AG08395 (cell line): ENCODE results near the gene CDPF1.

Experiments
- DNase-seq: peaks from one replicate; pipeline ENCODE4 v3.0.0; 2012; ENCODE audit warnings: mixed read lengths, low spot score

Gene CDPF1

DNA sequence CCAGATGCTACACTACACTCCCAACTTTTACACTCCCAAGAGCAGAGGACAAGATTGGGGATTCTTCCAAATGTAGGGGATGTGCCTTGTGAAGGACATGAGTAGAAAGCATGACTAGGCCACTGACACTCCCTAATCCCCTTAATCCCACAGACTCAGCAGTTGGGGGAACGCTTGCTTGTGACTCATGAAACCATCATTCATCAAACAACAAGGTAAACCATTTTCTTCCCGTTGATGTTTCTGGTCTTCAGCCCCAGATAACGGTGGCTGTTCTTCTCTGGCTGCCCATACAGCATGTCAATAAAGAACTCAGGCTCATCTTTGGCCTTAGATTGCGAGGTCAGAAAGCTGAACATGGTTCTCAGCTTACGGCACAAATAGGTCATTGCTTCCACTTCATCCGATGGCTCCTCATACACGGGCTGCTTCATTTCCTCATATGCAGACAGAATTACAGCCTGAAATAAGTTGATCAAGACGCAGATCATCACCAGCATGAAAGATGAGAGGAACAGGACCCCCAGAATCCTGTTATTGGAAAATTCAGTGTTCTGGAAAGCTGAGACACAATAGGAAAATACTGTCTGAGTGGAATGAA lies 6.4 kb upstream of the CDPF1 start:
- DNase-seq: no peak

GRCh38 chr22:46251816-46252380 lies 1.8 kb upstream of the CDPF1 start:
- DNase-seq: no peak

- DNase-seq: no peak
Measured at GRCh38 chr22:46251266-46251665, 1.2 kb upstream of the CDPF1 start.

DNA sequence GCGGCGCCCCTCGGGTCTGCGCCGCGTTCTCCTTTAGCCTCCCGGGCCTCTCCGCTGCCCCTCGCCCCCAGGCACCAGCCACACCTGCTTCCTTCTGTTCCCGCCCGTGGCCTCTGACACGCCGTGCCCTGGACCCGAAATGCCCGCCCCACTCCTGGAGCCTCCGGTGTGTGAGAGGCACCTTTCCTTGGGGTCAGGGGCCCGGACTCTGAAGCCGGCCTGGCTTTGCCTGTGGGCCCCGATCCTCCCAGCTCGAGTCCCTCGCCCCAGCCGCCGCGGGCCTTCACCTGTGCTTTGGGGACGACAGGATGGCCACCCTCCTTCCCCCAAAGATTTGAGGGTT lies 661 bp upstream of the CDPF1 start:
- DNase-seq: no peak

- no peak for DNase-seq
Measured at GRCh38 chr22:46247443-46247975, 2.6 kb downstream of the CDPF1 start.

GRCh38 chr22:46246178-46246577 lies 3.9 kb downstream of the CDPF1 start:
- DNase-seq: no peak

DNA sequence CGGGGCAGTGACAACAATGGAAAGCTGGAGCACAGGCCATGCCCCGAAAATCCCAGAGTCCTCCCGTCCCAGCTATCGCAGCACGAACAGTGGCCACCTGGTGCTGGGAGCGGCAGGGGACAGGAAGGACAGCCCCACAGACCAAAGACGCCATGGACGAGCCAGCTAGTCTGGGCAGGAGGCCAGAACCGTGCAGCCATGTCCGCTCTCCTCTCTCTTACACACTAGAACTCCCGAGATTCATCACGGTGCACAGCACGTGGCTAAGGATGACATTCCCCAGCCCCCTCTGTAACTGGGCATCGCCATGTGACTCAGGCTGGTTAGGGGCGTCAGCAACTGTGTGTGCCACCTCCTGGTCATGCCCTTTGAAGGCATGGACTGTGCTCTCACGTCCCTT lies 4.6 kb downstream of the CDPF1 start:
- no peak for DNase-seq

DNA sequence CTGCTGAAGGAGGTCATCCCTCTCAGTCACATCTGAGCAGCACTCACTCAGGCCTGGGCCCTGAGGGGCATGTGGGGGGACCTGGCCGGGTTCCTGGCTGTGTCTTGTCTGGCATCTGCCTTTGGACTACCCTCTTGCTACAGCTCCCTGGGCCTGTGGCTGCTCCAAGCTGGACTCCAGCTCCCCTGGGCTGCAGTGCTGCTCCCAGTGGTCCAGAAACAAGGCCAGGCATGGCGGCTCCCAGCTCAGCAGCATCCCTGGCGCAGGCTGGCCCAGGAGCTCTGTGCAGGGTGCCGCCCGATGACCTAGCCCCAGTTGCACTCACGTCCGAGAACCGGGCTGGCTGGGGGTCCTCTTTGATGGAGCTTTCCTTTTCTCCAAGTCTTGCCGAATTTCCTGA lies 5.3 kb downstream of the CDPF1 start:
- DNase-seq: no peak

GRCh38 chr22:46242076-46242475 lies 8.0 kb downstream of the CDPF1 start:
- DNase-seq: no peak

DNA sequence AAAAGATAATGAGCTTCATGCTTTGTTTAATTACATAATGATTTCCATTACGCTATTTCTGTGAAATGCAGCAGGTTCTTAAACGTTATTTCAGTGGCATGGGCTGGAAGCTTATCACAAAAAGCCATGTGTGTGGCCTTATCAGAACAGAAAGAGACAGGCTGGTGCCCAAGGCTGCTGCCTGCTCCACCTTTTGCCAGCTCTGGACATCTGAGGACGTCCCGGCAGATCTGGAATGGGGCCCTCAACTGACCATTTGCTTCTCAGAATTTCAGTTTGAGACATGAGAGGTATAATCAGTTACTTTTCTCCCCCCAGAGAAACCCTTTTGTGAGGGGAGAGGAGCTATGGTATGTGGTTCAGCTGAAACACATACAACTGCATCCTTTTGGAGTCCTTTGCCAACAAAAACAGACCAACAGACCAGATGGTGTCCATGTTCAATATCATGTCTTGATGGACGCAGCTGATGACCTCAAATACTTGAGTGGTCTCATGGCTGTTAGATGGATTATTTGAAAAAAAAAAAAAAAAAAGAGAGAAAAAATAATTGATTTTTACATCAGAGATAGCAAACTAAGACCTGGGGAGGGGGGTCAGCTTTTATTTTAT lies 8.6 kb downstream of the CDPF1 start:
- no peak for DNase-seq

DNA sequence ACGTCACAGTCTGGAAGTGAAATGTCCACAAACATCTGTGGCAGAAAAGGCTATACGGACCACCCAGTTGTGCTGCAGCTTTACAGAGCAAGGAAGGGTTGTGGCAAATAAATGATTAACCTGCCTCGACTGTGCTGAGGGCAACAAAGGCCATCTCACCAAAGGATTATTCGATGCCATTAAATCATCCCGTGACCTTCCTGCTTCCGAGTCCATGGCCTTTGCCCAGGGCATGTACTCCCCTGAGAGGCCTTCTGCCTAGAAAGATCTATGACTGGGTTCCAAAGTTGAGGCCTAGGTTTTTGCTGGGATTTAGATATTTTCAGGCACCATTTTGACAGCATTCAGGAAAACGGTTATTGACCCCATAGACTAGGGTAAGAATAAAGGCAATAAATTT lies 9.2 kb downstream of the CDPF1 start:
- DNase-seq: no peak

DNA sequence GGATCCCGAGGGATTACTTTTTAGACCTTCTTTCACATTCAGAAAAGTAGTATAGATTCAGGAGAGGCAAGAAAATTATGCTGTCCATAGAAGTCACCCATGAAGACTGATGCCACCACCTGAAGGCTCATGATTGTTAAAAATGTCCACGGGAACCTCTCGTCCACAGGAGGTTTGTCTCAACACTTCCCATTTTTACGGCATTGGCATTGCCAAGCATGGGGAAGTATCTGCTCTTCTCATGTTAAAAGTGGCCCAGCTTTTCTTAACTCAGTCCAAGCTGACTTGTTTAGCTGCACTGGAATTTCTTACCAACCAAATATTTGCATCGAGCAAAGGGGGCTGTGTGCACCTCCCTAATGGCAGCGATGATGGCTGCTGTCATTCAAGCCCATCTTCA lies 9.6 kb downstream of the CDPF1 start:
- DNase-seq: no peak

- DNase-seq: no peak
Measured at GRCh38 chr22:46240073-46240472, 10.0 kb downstream of the CDPF1 start.

GRCh38 chr22:46239261-46240048 lies 10.6 kb downstream of the CDPF1 start:
- DNase-seq: no peak

GRCh38 chr22:46238541-46238940 lies 11.6 kb downstream of the CDPF1 start:
- DNase-seq: no peak

- no peak for DNase-seq
Measured at GRCh38 chr22:46237453-46238124, 12.5 kb downstream of the CDPF1 start.

DNA sequence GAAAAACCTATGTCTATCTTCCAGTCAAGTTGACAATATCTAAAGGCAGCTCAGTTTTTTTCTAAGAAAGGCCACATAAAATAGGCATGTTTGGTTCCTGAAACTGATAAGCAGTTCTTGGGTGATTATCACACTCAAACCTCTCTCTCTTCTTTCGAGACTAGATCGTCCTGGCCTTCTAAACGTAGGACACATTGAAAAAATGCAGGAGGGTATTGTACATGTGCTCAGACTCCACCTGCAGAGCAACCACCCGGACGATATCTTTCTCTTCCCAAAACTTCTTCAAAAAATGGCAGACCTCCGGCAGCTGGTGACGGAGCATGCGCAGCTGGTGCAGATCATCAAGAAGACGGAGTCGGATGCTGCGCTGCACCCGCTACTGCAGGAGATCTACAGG lies 15.1 kb downstream of the CDPF1 start:
- DNase-seq: no peak

DNA sequence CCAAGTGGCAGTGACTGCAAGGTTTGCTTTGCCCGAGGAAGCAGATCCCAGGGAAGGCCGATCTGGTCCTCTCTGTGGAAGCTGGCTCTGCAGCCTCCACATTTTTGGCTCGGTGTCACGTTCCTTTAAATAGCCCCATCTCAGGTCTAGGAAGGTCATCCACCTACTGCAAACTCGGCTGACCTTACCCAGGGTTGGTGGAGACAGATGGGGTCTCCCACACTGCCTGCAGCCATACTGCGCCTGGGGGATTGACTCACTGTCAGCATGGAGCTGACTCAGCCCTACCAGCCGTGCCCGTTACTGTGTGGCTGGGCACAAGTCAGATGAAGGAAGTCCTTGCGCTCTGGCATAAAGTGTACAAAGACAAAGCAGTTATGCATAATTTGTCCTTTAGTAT lies 16.9 kb downstream of the CDPF1 start:
- no peak for DNase-seq

DNA sequence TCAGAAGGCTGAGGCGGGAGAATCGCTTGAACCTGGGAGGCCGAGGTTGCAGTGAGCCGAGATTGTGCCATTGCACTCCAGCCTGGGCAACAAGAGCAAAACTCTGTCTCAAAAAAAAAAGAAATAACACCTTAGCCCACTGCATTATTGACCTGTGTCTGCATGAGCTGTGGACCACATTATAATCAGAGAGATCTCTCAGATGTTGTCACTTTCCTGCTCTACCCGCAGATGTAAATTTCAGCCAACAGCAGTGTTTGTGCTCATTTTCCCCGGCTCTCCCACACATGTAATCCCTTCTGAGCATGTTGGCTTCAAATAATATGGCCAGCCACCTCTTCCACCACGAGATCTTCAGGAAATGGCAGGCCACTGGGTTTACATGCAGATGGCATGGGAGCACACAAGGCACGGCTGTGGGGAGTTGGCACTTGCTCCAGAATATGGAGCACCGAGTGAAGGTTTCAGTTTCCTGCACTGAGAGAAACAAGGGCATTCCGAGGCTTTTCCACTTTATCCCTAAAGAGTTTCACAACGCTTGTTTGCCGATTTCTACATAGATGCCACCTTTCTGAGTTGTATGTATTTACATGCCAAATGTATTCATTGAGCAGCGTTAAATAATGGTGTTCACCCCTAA lies 19.7 kb downstream of the CDPF1 start:
- DNase-seq: no peak

DNA sequence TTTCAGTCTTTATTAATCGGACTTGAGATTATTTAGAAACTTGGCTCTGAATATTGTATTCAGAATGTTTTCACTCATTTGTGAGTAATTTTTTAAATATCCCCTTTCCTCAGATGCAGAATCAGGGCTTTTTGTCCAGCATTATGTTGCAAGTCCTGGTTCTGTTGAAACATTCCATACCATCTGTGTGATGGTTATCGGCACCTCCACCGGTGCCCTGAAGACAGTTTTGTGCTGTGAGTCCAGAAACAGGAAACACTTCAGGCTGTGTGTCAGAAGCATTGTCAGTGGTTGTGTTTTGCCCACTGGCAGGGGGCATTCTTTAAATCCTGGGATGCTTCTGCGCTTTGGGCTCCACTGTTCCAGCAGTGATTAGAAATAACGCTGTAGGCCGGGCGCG lies 20.4 kb downstream of the CDPF1 start:
- DNase-seq: no peak

DNA sequence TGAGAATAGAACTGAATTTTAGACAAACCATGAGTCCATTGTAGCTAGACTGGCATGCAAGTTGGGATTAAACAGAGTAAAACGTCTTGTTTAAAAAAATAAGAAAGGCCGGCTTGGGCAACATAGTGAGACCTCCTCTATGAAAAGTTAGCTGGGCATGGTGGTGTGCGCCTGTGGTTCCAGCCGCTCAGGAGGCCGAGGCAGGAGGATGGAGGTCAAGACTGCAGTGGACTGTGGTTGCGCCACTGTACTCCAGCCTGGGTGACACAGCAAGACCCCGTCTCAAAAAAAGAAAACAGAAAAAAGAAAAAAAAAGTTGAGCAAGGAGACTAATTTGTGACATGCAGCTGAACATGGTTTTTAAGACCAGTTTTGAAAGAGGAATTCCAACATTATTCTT lies 23.5 kb downstream of the CDPF1 start:
- no peak for DNase-seq

DNA sequence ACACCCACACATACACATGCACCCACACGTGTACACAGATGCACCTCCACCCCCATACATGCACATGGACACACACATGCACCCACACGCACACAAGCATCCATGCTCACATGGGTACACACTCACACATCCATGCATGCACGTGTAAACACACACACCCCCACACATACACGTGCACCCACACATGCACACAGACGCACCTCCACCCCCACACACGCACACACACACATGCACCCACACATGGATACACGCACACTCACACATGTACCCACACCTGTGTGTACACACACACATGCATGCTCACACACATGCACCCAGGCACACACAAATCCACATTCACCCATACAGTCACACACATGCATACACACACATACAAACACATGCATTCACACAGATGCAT lies 24.5 kb downstream of the CDPF1 start:
- DNase-seq: no peak
